HL-60 (cell line): ENCODE measurements around the gene LCN2.
"Not testable (repeated sequence)": the region's sequence is repeated elsewhere in the genome, so short reads cannot be mapped to it uniquely, and the experiment has no call there.

ENCODE experiments used
- GABPA ChIP-seq: IDR thresholded peaks from 2 replicates; pipeline ENCODE4 v1.6.1; 2012; ENCODE audit warnings: low read depth
- TF ChIP-seq, protein P1 (sequence below): IDR thresholded peaks from 2 replicates; pipeline ENCODE4 v1.6.1; 2012; ENCODE audit warnings: low read depth; ENCODE audit not compliant: insufficient replicate concordance

- TF ChIP-seq, protein P1, sequence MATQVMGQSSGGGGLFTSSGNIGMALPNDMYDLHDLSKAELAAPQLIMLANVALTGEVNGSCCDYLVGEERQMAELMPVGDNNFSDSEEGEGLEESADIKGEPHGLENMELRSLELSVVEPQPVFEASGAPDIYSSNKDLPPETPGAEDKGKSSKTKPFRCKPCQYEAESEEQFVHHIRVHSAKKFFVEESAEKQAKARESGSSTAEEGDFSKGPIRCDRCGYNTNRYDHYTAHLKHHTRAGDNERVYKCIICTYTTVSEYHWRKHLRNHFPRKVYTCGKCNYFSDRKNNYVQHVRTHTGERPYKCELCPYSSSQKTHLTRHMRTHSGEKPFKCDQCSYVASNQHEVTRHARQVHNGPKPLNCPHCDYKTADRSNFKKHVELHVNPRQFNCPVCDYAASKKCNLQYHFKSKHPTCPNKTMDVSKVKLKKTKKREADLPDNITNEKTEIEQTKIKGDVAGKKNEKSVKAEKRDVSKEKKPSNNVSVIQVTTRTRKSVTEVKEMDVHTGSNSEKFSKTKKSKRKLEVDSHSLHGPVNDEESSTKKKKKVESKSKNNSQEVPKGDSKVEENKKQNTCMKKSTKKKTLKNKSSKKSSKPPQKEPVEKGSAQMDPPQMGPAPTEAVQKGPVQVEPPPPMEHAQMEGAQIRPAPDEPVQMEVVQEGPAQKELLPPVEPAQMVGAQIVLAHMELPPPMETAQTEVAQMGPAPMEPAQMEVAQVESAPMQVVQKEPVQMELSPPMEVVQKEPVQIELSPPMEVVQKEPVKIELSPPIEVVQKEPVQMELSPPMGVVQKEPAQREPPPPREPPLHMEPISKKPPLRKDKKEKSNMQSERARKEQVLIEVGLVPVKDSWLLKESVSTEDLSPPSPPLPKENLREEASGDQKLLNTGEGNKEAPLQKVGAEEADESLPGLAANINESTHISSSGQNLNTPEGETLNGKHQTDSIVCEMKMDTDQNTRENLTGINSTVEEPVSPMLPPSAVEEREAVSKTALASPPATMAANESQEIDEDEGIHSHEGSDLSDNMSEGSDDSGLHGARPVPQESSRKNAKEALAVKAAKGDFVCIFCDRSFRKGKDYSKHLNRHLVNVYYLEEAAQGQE: not testable (repeated sequence)
- not testable (repeated sequence) for TF ChIP-seq GABPA
These were observed 17.9 kb upstream of the LCN2 start for GRCh38 chr9:128131346-128131745.
